ENCODE measurements around the gene UBQLN4. TPM values are rescaled to one million over a fixed set of nuclear protein-coding genes. Genes with fewer than 3 reads are reported as not detected.
"Not testable (repeated sequence)": the region's sequence is repeated elsewhere in the genome, so short reads cannot be mapped to it uniquely, and the experiment has no call there.

Gene UBQLN4
- total RNA-seq, 4 donors from 2014 or later = 19.8 to 31.0 (median 26.9) TPM

- no peak overlapping the region for H3K4me3 ChIP-seq (ENCODE audit: low read depth, poor library complexity, severe bottlenecking)
- intact Hi-C loops (cut with DNase I; ENCODE audit: low total_unique reads) = no loop called here
- 94% methylated on average over 4 of the region's 4 CpGs for WGBS, 2 donors
- no peak for TF ChIP-seq POLR2A (IDR thresholded peaks at IDR 0.05)
- no peak for TF ChIP-seq CTCF (IDR thresholded peaks at IDR 0.05)
- DNase-seq (ENCODE audit: low spot score in 2 of 2) = no peak
Measured at GRCh38 chr1:156045076-156045475, 8.5 kb downstream of the UBQLN4 start.

GRCh38 chr1:156042828-156043227 is 10.8 kb downstream of the UBQLN4 start:
- no peak for DNase-seq (ENCODE audit: low spot score in 2 of 2)

GRCh38 chr1:156034991-156035390 is 18.6 kb downstream of the UBQLN4 start:
- H3K4me3 ChIP-seq (ENCODE audit: low read depth, poor library complexity, severe bottlenecking); intact Hi-C loops (cut with DNase I; ENCODE audit: low total_unique reads); DNase-seq (ENCODE audit: low spot score in 2 of 2): not testable (repeated sequence)
- WGBS, 2 donors = 94% methylated on average over 4 of the region's 4 CpGs

More at GRCh38 chr1:156042828-156043227, 10.8 kb downstream of the UBQLN4 start:
- no peak overlapping the region for H3K4me3 ChIP-seq (ENCODE audit: low read depth, poor library complexity, severe bottlenecking)
- intact Hi-C loops (cut with DNase I; ENCODE audit: low total_unique reads) = no loop called here
- WGBS, 2 donors = 87 to 98% methylated on average over 3 of the region's 3 CpGs
- TF ChIP-seq POLR2A (IDR thresholded peaks at IDR 0.05) (no peak), CTCF (IDR thresholded peaks at IDR 0.05) (no peak)

GRCh38 chr1:156033011-156033410 is 20.6 kb downstream of the UBQLN4 start:
- no peak for TF ChIP-seq CTCF (IDR thresholded peaks at IDR 0.05)
- TF ChIP-seq POLR2A (IDR thresholded peaks at IDR 0.05) = no peak
- intact Hi-C loops (cut with DNase I; ENCODE audit: low total_unique reads) = no loop called here
- no peak for DNase-seq (ENCODE audit: low spot score in 2 of 2)
- no peak overlapping the region for H3K4me3 ChIP-seq (ENCODE audit: low read depth, poor library complexity, severe bottlenecking)
- WGBS, 2 donors = 62 to 65% methylated on average over 6 of the region's 6 CpGs

- H3K4me3 ChIP-seq (ENCODE audit: low read depth, poor library complexity, severe bottlenecking) = no peak overlapping the region
- DNase-seq (ENCODE audit: low spot score in 2 of 2) = no peak
- TF ChIP-seq POLR2A (IDR thresholded peaks at IDR 0.05) = no peak
- TF ChIP-seq CTCF (IDR thresholded peaks at IDR 0.05) = no peak
- 87 to 96% methylated on average over 4 of the region's 4 CpGs for WGBS, 2 donors
- intact Hi-C loops (cut with DNase I; ENCODE audit: low total_unique reads) = no loop called here
Measured at GRCh38 chr1:156026588-156026987, 27.0 kb downstream of the UBQLN4 start.

GRCh38 chr1:156025876-156026275 is 27.7 kb downstream of the UBQLN4 start:
- WGBS, 2 donors = 20 to 22% methylated on average over 9 of the region's 9 CpGs
- DNase-seq (ENCODE audit: low spot score in 2 of 2) = no peak
- no peak overlapping the region for H3K4me3 ChIP-seq (ENCODE audit: low read depth, poor library complexity, severe bottlenecking)
- TF ChIP-seq POLR2A (IDR thresholded peaks at IDR 0.05) (no peak), CTCF (IDR thresholded peaks at IDR 0.05) (no peak)
- intact Hi-C loops (cut with DNase I; ENCODE audit: low total_unique reads) = no loop called here
